IMR-90 (cell line): ENCODE results near the gene EBP.

Source experiments
- CEBPB ChIP-seq: IDR thresholded peaks from 2 replicates; pipeline ENCODE4 v1.6.1; 2012; ENCODE audit warnings: low read depth, low read length, improper control_type of control experiment
- CTCF ChIP-seq: conservative IDR thresholded peaks from 2 replicates; pipeline ENCODE4 v1.5.1; 2012; ENCODE audit warnings: mild to moderate bottlenecking, low read depth, low read length, improper control_type of control experiment
- POLR2A ChIP-seq: IDR thresholded peaks from 2 replicates; pipeline ENCODE4 v1.6.1; 2012; ENCODE audit warnings: mild to moderate bottlenecking, low read depth, low read length
- RCOR1 ChIP-seq: IDR thresholded peaks from 2 replicates; pipeline ENCODE4 v1.6.1; 2012; ENCODE audit warnings: mild to moderate bottlenecking, low read length, improper control_type of control experiment; ENCODE audit not compliant: insufficient replicate concordance

GRCh38 chrX:48477960-48478755 is 43.5 kb upstream of the EBP start:
- TF ChIP-seq CTCF, result no peak
- TF ChIP-seq POLR2A, result no peak
- no peak for TF ChIP-seq CEBPB
- no peak for TF ChIP-seq RCOR1
